HCT116 (cell line): ENCODE results near the gene ABHD14A. TPM values are rescaled to one million over a fixed set of nuclear protein-coding genes. Genes with fewer than 3 reads are reported as not detected.

Experiments
- ATAC-seq: fragments of 200-7000 bp; cut with Tn5 transposase; 2 replicates; pipeline ENCODE4 v1.9.1; 2020; ENCODE audit warnings: mild to moderate bottlenecking, moderate library complexity
- BruUV-seq: library from RNA; stranded (reverse); fragments of 400-500 nt; replicated peaks from 2 replicates; lab custom pipeline; 2021; lab: Mats Ljungman, UMichigan
- CTCF ChIA-PET: fragments of 300-600 bp; sonication (Branson Sonifier 250); formaldehyde crosslinking; loops from one replicate; lab custom pipeline; 2021; ENCODE audit warnings: antibody characterized with exemption; lab: Charles Lee
- POLR2A ChIA-PET: fragments of 300-600, 350-600 bp; sonication (Branson Sonifier 250); formaldehyde crosslinking; loops from one replicate; lab custom pipeline; 2021; ENCODE audit warnings: antibody characterized with exemption; lab: Charles Lee
- RAD21 ChIA-PET, 2 experiments: fragments of 300-600 bp; sonication (Branson Sonifier 250); formaldehyde crosslinking; loops; one replicate each; lab custom pipeline; 2023; ENCODE audit warnings: low total read pairs in 2 of 2; ENCODE audit not compliant: uncharacterized antibody in 2 of 2, unreplicated experiment in 2 of 2, low non-redundant PET in 1 of 2; lab: Charles Lee
- DNase-seq: peaks from one replicate; pipeline ENCODE4 v3.0.0-alpha.2; 2010; ENCODE audit warnings: low read depth, low spot score
- H2AFZ ChIP-seq: fragments of 200-600 bp; shearing (Covaris generic), sonication (generic); 2 replicates; pipeline ENCODE4 v1.6.1; 2017; ENCODE audit warnings: low read depth, mixed run types, mixed read lengths, antibody characterized with exemption, low read length; ENCODE audit not compliant: poor library complexity, severe bottlenecking
- H3K27ac ChIP-seq: 2 replicates; pipeline ENCODE4 v1.5.1; 2012; ENCODE audit warnings: low read depth, low read length
- H3K27me3 ChIP-seq: fragments of 200-600 bp; sonication (generic); 2 replicates; pipeline ENCODE4 v1.6.1; 2016; ENCODE audit warnings: mixed run types, low read length, mixed read lengths; ENCODE audit not compliant: insufficient read depth
- H3K36me3 ChIP-seq, 2 experiments: fragments of 200-500 bp in 1 of 2; fragments of 200-600 bp in 1 of 2; sonication (Bioruptor generic) in 1 of 2; sonication (generic) in 1 of 2; 2 replicates each; pipeline versions ENCODE4 v1.5.1 to v1.6.1; 2014 to 2016; ENCODE audit warnings: low read length in 2 of 2, inconsistent platforms in 1 of 2, mixed read lengths in 1 of 2, mixed run types in 1 of 2; ENCODE audit not compliant: insufficient read depth in 2 of 2, control insufficient read depth in 1 of 2
- H3K4me1 ChIP-seq, 2 experiments: fragments of 200-600 bp in 1 of 2; sonication (generic) in 1 of 2; 2 replicates each; pipeline versions ENCODE4 v1.5.1 to v1.6.1; 2012 to 2017; ENCODE audit warnings: low read length in 2 of 2, inconsistent platforms in 1 of 2, mild to moderate bottlenecking in 1 of 2, mixed read lengths in 1 of 2, mixed run types in 1 of 2, moderate library complexity in 1 of 2; ENCODE audit not compliant: insufficient read depth in 2 of 2, control insufficient read depth in 1 of 2
- H3K4me2 ChIP-seq: fragments of 200-600 bp; sonication (generic); 2 replicates; pipeline ENCODE4 v1.6.1; 2017; ENCODE audit warnings: mixed run types, low read length, mixed read lengths
- H3K4me3 ChIP-seq, 2 experiments: fragments of 200-600 bp in 1 of 2; sonication (generic) in 1 of 2; replicated peaks in 1 of 2; 2 replicates each; pipeline ENCODE4 v1.5.1; 2011 to 2016; ENCODE audit warnings: low read length in 2 of 2, control low read depth in 1 of 2, low read depth in 1 of 2, mild to moderate bottlenecking in 1 of 2, mixed read lengths in 1 of 2, mixed run types in 1 of 2
- H3K79me2 ChIP-seq: fragments of 200-600 bp; sonication (generic); 2 replicates; pipeline ENCODE4 v1.6.1; 2017; ENCODE audit warnings: mild to moderate bottlenecking, mixed run types, low read length, moderate library complexity, mixed read lengths; ENCODE audit not compliant: insufficient read depth
- H3K9ac ChIP-seq: fragments of 200-600 bp; sonication (generic); 2 replicates; pipeline ENCODE4 v1.6.1; 2016; ENCODE audit warnings: low read length, mixed read lengths
- H3K9me2 ChIP-seq: fragments of 200-600 bp; sonication (generic), shearing (Covaris generic); 2 replicates; pipeline ENCODE4 v1.6.1; 2017; ENCODE audit warnings: mixed run types, mild to moderate bottlenecking, moderate library complexity; ENCODE audit not compliant: insufficient read depth
- H3K9me3 ChIP-seq, 2 experiments: fragments of 200-500 bp in 1 of 2; fragments of 200-600 bp in 1 of 2; sonication (Bioruptor generic) in 1 of 2; sonication (generic) in 1 of 2; 2 replicates each; pipeline ENCODE4 v1.6.1; 2014 to 2017; ENCODE audit warnings: low read length in 2 of 2, mixed read lengths in 2 of 2, inconsistent platforms in 1 of 2, low read depth in 1 of 2, mild to moderate bottlenecking in 1 of 2, mixed run types in 1 of 2, moderate library complexity in 1 of 2; ENCODE audit not compliant: control insufficient read depth in 1 of 2, insufficient read depth in 1 of 2
- H4K20me1 ChIP-seq: fragments of 200-600 bp; sonication (generic), shearing (Covaris generic); 2 replicates; pipeline ENCODE4 v1.6.1; 2017; ENCODE audit warnings: mixed run types, mild to moderate bottlenecking, moderate library complexity; ENCODE audit not compliant: insufficient read depth
- CBX3 ChIP-seq: IDR thresholded peaks from 2 replicates; pipeline ENCODE4 v1.6.1; 2012; ENCODE audit warnings: low read depth
- CEBPB ChIP-seq: IDR thresholded peaks from 2 replicates; pipeline ENCODE4 v1.6.1; 2012; ENCODE audit warnings: low read depth
- EGR1 ChIP-seq: IDR thresholded peaks from 2 replicates; pipeline ENCODE4 v1.6.1; 2012; ENCODE audit warnings: low read depth
- ELF1 ChIP-seq: IDR thresholded peaks from 2 replicates; pipeline ENCODE4 v1.6.1; 2012; ENCODE audit warnings: low read depth, borderline replicate concordance
- EZH2phosphoT487 ChIP-seq: fragments of 200-600 bp; IDR thresholded peaks from 2 replicates; pipeline ENCODE4 v1.6.1; 2018; ENCODE audit warnings: antibody characterized with exemption, borderline replicate concordance
- FOSL1 ChIP-seq: IDR thresholded peaks from 2 replicates; pipeline ENCODE4 v1.6.1; 2012; ENCODE audit warnings: low read depth
- JUND ChIP-seq: IDR thresholded peaks from 2 replicates; pipeline ENCODE4 v1.6.1; 2012
- POLR2AphosphoS5 ChIP-seq: IDR thresholded peaks from 2 replicates; pipeline ENCODE4 v1.6.1; 2011; ENCODE audit warnings: mild to moderate bottlenecking, low read depth, low read length, moderate library complexity
- RAD21 ChIP-seq: IDR thresholded peaks from 2 replicates; pipeline ENCODE4 v1.6.1; 2012; ENCODE audit warnings: low read depth, mild to moderate bottlenecking
- SIN3A ChIP-seq: IDR thresholded peaks from 2 replicates; pipeline ENCODE4 v1.6.1; 2012; ENCODE audit warnings: low read depth
- SP1 ChIP-seq: IDR thresholded peaks from 2 replicates; pipeline ENCODE4 v1.6.1; 2012; ENCODE audit warnings: low read depth
- SRF ChIP-seq: IDR thresholded peaks from 2 replicates; pipeline ENCODE4 v1.6.1; 2012; ENCODE audit warnings: low read depth
- TCF7L2 ChIP-seq: IDR thresholded peaks from 2 replicates; pipeline ENCODE4 v1.7.0; 2011; ENCODE audit warnings: borderline replicate concordance, inconsistent platforms; ENCODE audit not compliant: insufficient read depth, insufficient read length; ENCODE audit errors: extremely low read depth
- ZNF274 ChIP-seq: fragments of 200-500 bp; sonication (Bioruptor generic); IDR thresholded peaks from 2 replicates; pipeline ENCODE4 v1.6.1; 2014; ENCODE audit warnings: mild to moderate bottlenecking, low read depth, low read length, inconsistent platforms
- intact Hi-C: fragments of 100-400 bp; cut with micrococcal nuclease; formaldehyde crosslinking; loops from 2 replicates; pipeline ENCODE4 v1.10.0; 2022
- total RNA-seq: library from RNA; stranded (reverse); gene quantifications from one replicate; pipeline ENCODE4 v1.2.1, GENCODE V29; 2021; ENCODE audit not compliant: unreplicated experiment
- TF ChIP-seq, protein P1 (sequence below): IDR thresholded peaks from 2 replicates; pipeline ENCODE4 v1.6.1; 2011; ENCODE audit warnings: mild to moderate bottlenecking, low read length, moderate library complexity; ENCODE audit not compliant: insufficient replicate concordance; ENCODE audit errors: extremely low read depth
- TF ChIP-seq, protein P2 (sequence below): IDR thresholded peaks from 2 replicates; pipeline ENCODE4 v1.6.1; 2012
- TF ChIP-seq, protein P3 (sequence below): IDR thresholded peaks from 2 replicates; pipeline ENCODE4 v1.6.1; 2012; ENCODE audit warnings: low read depth
- TF ChIP-seq, protein P4 (sequence below), 3 experiments: fragments of 200-600 bp in 1 of 3; sonication (generic) in 1 of 3; IDR thresholded peaks in 2 of 3; conservative IDR thresholded peaks in 1 of 3; 2 replicates each; pipeline ENCODE4 v1.5.1; 2012 to 2017; ENCODE audit warnings: low read depth in 2 of 3, low read length in 2 of 3, antibody characterized with exemption in 1 of 3, borderline replicate concordance in 1 of 3, control low read depth in 1 of 3, mild to moderate bottlenecking in 1 of 3, mixed read lengths in 1 of 3, mixed run types in 1 of 3, moderate library complexity in 1 of 3; ENCODE audit not compliant: insufficient read depth in 1 of 3

Gene ABHD14A
- total RNA-seq, 1 experiment from 2014 or later, result 11.6 TPM

DNA sequence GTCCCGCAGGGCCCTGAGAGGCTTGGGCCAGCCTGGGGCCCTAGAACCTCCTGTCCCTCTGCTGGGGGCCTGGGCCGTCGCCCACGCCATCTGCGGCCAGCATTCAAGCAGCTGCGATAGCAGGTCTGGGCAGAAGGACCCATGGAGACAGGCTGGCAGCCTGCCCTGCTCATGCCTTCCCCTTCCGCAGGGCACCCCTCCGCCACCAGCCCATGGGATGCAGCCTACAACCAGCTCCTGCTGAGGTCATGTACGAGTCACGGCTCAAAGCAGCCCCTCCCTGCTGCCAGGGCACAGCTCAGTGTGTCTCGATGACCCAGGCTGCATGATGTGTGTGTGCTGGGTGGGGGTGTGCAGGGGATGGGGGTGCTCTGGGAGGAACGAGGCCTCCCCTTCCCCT lies 53.7 kb downstream of the ABHD14A start:
- no TSS peak for BruUV-seq
- H3K9me3 ChIP-seq, result no peaks in the 10 kb centered on the region
- ChIA-PET CTCF (interaction anchor here (1.0 to 2.8 kb wide), 2 partner anchors 12 to 24 kb away, joined by 4 to 7 read pairs; no protein-coding TSS in a partner anchor), POLR2A (no interaction called here), RAD21 (no interaction called here)
- TF ChIP-seq TCF7L2, result no peak
- no peak for TF ChIP-seq FOSL1
- TF ChIP-seq, protein P1, sequence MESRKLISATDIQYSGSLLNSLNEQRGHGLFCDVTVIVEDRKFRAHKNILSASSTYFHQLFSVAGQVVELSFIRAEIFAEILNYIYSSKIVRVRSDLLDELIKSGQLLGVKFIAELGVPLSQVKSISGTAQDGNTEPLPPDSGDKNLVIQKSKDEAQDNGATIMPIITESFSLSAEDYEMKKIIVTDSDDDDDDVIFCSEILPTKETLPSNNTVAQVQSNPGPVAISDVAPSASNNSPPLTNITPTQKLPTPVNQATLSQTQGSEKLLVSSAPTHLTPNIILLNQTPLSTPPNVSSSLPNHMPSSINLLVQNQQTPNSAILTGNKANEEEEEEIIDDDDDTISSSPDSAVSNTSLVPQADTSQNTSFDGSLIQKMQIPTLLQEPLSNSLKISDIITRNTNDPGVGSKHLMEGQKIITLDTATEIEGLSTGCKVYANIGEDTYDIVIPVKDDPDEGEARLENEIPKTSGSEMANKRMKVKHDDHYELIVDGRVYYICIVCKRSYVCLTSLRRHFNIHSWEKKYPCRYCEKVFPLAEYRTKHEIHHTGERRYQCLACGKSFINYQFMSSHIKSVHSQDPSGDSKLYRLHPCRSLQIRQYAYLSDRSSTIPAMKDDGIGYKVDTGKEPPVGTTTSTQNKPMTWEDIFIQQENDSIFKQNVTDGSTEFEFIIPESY, result no peak
- TF ChIP-seq, protein P2, sequence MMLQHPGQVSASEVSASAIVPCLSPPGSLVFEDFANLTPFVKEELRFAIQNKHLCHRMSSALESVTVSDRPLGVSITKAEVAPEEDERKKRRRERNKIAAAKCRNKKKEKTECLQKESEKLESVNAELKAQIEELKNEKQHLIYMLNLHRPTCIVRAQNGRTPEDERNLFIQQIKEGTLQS, result no peak
- TF ChIP-seq CBX3, result no peak
- no peak for TF ChIP-seq ZNF274
- no peak for TF ChIP-seq EGR1
- TF ChIP-seq ELF1, result no peak
- TF ChIP-seq SIN3A, result no peak
- no peak for TF ChIP-seq POLR2AphosphoS5
- TF ChIP-seq JUND, result no peak
- TF ChIP-seq RAD21, result no peak
- TF ChIP-seq, protein P3, sequence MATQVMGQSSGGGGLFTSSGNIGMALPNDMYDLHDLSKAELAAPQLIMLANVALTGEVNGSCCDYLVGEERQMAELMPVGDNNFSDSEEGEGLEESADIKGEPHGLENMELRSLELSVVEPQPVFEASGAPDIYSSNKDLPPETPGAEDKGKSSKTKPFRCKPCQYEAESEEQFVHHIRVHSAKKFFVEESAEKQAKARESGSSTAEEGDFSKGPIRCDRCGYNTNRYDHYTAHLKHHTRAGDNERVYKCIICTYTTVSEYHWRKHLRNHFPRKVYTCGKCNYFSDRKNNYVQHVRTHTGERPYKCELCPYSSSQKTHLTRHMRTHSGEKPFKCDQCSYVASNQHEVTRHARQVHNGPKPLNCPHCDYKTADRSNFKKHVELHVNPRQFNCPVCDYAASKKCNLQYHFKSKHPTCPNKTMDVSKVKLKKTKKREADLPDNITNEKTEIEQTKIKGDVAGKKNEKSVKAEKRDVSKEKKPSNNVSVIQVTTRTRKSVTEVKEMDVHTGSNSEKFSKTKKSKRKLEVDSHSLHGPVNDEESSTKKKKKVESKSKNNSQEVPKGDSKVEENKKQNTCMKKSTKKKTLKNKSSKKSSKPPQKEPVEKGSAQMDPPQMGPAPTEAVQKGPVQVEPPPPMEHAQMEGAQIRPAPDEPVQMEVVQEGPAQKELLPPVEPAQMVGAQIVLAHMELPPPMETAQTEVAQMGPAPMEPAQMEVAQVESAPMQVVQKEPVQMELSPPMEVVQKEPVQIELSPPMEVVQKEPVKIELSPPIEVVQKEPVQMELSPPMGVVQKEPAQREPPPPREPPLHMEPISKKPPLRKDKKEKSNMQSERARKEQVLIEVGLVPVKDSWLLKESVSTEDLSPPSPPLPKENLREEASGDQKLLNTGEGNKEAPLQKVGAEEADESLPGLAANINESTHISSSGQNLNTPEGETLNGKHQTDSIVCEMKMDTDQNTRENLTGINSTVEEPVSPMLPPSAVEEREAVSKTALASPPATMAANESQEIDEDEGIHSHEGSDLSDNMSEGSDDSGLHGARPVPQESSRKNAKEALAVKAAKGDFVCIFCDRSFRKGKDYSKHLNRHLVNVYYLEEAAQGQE, result no peak
- TF ChIP-seq CEBPB, result no peak
- TF ChIP-seq, protein P4, sequence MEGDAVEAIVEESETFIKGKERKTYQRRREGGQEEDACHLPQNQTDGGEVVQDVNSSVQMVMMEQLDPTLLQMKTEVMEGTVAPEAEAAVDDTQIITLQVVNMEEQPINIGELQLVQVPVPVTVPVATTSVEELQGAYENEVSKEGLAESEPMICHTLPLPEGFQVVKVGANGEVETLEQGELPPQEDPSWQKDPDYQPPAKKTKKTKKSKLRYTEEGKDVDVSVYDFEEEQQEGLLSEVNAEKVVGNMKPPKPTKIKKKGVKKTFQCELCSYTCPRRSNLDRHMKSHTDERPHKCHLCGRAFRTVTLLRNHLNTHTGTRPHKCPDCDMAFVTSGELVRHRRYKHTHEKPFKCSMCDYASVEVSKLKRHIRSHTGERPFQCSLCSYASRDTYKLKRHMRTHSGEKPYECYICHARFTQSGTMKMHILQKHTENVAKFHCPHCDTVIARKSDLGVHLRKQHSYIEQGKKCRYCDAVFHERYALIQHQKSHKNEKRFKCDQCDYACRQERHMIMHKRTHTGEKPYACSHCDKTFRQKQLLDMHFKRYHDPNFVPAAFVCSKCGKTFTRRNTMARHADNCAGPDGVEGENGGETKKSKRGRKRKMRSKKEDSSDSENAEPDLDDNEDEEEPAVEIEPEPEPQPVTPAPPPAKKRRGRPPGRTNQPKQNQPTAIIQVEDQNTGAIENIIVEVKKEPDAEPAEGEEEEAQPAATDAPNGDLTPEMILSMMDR (IDR thresholded peaks at IDR 0.05 in 2 of 3, conservative IDR thresholded peaks at IDR 0.05 in 1 of 3; ENCODE audit: borderline replicate concordance in 1 of 3, insufficient read depth in 1 of 3, low read depth in 2 of 3, low read length in 2 of 3), result no peak
- TF ChIP-seq EZH2phosphoT487, result no peak
- TF ChIP-seq SRF, result no peak
- TF ChIP-seq SP1, result no peak
- H3K4me1 ChIP-seq, result peaks cover 4 to 16% of the 10 kb centered on the region in 2 experiments
- no peak overlapping the region for H3K4me3 ChIP-seq
- no peaks in the 10 kb centered on the region for H4K20me1 ChIP-seq
- intact Hi-C loops, result no loop called here
- ATAC-seq (peak; percentile 43; the same call in 1 of the 2 replicates), DNase-seq (no peak)
- no peak overlapping the region for H3K27ac ChIP-seq
- H3K36me3 ChIP-seq, result no peaks in the 10 kb centered on the region
- H3K9ac ChIP-seq, result no peak overlapping the region
- H3K9me2 ChIP-seq, result no peaks in the 10 kb centered on the region
- no peaks in the 10 kb centered on the region for H3K79me2 ChIP-seq
- H3K27me3 ChIP-seq, result no peaks in the 10 kb centered on the region
- H2AFZ ChIP-seq, result no peak overlapping the region
- H3K4me2 ChIP-seq, result peak overlapping the region; percentile 5; the same call in 1 of the 2 replicates
